Activated T-cell treated with anti-CD3 and anti-CD28 coated beads, Interleukin-2, amount 50 U/mL, for 1 hour (primary cell): Measurements from ENCODE around the gene ACOX1.

ENCODE experiments used
- DNase-seq: peaks from one replicate; pipeline ENCODE4 v3.0.0-alpha.2; 2020

The ACOX1 gene

DNA sequence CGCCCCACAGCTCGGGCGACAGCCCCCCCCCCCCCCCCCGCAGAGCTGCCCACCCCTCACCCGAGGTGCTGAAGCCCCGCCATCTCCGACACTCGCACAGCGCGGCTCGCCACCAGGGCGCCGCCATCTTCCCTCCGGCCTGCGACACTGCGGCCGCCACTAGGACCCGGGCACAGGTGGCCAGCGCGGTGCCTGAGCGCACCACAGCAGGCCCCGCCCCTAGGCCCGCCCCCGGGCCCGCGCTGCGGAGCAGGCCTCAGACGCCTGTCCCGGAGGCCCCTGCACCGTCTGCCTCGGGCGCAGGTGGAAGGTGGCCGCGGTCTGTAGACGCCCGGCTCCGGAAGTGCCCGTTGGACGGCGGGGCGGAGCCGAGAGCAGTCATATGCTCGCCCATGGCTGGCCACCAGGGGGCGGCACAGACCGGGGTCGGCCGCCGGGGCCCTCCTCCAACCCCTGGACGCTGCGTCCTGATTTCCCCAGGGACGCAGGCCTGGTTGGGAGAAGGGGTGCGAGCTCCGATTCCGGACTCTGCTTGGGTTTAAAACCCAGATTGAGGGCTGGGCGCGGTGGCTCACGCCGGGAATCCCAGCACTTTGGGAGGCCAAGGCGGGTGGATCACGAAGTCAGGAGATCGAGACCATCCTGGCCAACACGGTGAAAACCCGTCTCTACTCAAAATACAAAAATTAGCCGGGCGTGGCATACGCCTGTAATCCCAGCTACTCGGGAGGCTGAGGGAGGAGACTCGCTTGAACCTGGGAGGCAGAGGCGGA, 74.0 kb downstream of the ACOX1 start, which contains the start of gene MRPL38:
Gene MRPL38, minus strand, starts transcription at position 136 of the 773 bp plus-strand sequence. Its CDS starts 9 bp downstream, at position 127.
- DNase-seq: peak; percentile 98

GRCh38 chr17:75902406-75902805, 76.6 kb downstream of the ACOX1 start:
- DNase-seq: no peak

- no peak for DNase-seq
These were observed 77.2 kb downstream of the ACOX1 start for GRCh38 chr17:75901727-75902126.

DNA sequence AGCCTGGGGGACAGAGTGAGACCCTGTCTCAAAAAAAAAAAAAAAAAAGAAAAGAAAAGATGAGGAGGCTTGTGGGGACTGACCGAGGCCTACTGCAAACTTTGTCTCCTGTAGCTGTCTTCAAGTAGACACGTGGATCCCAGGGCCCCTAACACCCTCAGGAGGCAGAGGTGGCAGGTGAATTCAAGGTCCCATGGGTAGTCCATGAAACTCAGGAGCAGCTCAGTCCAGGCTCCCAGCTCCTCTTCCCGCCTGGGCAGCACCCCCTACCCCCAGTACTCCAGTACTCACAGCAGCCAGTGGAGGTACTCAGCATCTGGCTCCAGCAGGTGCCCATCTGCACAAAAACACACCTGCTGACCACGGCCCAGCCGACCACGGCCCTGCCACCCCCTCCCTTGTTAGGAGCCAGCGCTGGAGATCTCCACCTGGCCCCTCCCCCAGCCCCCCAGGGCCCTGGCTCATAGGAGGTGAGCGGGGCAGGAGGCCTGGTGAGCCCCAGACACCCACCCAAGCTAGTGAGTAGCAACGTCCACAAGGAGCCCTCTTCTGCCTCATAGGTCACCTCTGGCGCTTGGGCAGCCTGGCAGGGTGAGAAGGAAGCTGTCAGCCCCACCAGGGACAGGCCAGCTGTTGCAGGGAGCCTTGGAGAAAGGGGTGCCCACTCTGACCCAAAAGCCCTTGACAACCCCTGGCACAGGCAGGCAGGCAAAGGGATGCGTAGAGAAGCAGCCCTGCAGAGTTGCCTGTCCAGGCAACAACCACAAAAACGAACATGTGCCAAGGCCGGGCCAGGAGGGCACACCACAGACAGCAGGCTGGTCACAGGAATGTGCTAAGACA, 78.1 kb downstream of the ACOX1 start:
- DNase-seq: no peak

DNA sequence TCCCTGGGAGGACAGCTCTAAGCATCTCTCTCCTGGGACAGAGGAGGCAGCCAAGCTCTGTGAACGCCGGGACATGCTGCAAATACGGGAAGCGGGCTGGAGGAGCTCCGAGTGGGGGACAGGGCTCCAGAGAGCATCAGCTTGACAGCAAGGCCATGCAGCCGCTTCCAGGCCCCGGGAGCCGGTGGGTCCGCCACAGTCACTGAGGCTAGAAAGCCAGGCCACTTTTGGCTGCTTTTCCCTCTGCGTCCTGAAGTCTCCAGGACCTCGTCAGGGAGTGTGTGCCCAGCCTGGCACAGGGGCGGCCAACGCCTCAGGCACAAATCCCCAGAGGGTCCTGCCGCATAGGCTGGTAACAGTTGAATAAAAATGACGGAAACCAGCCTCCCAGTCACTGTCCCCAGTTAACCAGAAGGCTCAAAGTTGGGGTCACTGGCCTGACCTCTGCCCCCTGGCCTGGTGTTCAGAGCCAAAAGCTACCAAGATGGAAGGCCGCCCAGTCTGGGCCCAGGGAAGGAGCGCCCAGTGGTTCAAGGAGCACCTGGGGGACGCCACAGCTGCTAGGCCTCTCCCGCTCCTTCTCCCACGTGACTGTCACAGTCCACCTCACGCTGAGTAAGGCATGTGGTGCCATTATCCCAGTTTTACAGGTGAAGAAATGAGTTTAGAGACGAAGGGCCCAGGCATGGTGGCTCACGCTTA, 79.0 kb downstream of the ACOX1 start:
- DNase-seq: no peak

- no peak for DNase-seq
These were observed 79.6 kb downstream of the ACOX1 start for GRCh38 chr17:75899353-75899752.

GRCh38 chr17:75898791-75899190, 80.2 kb downstream of the ACOX1 start:
- DNase-seq: no peak

- no peak for DNase-seq
These were observed 80.9 kb downstream of the ACOX1 start for GRCh38 chr17:75898065-75898464.

DNA sequence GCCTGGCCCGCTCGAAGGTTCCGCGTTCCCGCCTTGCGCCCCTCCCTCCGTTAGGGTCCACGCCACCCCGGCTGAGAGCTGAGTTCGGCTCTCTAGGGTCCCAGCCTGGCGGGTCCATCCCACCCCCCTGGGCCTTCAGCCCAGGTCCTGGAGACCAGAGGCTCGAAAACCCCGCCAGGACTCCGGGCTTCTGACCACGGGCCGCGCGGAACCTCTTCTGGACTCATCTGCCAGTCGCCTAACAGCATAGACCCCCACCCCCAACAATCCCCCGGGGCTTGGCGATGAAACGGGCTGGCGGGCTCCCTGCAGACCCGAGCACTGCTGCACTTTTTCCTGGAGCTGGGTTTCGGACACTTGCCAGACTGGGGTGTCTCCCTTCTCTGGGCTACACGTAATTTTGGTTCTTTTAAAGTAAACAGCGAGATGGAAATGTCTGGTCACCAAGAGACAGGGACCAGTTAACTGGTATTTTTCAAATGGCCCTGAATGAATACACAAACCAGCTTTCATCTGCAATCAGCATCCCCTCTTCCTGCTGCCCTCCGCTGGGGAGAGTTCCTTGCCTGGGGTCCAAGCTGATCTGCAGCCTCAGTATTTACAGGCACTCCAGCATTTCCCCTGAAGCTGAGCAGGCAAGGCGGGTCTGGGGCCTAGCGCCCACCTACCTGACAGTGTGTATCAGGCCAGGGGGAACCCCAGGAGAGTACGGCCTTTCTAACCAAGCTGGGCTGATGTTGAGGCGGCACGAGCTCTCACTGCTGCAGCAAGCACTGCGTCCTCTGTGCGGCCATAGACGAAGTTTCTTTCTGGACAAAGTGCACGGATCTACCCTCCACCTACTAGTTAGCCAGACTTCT, 81.6 kb downstream of the ACOX1 start:
- DNase-seq: no peak

GRCh38 chr17:75896415-75897159, 82.4 kb downstream of the ACOX1 start, which contains the start of gene TRIM65:
Gene TRIM65 (minus strand): TSS chr17:75896951. CDS start chr17:75896937, 14 bp downstream.
- DNase-seq: peak; percentile 88

DNA sequence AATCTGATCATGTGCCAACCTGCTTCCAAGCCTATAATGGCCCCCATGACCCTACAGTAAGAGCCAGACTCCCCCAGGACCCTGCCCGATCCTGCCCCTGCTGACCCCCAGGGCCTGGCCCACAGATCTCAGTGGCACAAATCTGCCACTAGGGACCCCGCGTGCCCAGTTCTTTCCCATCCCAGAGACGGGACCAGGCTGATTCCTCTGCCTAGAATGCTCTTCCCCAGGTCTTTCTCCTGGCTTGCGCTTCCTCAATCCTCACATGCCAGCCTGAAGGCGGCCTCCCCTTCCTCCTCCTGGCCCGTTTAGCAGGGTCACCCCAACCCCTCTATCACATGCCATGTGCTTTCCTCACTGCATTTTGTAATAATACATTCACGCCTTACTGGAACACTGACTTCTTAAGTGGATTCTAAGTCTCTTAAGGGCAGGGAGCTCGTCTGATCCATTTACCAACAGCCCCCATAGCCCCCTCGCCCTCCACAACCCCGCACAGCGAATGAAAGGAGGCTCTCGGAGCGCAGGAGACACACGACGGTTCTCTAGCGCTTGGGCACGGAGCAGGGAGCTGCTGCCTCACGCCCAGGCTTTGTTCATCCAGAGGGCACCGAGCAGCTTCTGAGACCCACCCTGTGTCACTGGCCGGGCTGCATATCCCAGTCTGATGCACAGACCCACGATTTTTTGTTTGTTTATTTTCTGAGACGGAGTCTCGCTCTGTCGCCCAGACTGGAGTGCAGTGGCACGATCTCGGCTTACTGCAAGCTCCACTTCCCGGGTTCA, 83.4 kb downstream of the ACOX1 start:
- DNase-seq: no peak

DNA sequence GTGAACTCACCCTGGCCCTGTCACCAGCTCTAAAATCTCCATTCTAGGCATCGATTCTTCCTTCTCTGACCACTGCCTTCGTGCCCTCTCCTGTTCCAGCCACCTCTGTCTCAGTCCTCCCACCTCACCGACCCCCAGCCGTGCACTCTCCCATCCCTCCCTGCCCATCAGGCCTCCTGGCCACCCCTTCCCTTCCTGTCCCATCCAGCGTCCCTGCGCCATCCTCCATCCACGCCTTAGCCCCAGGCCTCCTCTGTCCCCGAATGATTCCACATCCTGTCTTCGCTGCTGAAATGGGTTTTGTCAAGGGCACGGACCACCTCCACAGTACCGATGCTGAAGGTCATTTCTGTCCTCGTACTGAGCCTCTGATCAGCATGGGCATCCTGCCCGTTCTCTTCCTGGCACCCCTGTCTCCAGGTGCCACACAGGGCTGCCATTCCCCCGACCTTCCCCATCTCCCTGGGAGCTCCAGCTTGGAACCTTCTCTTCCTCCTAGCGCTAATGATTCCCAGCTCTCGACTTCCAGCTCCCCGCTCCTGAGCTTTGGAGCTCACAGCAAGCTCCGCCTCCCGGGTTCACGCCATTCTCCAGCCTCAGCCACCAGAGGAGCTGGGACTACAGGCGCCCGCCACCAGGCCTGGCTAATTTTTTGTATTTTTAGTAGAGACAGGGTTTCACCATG, 84.8 kb downstream of the ACOX1 start:
- DNase-seq: no peak

GRCh38 chr17:75893305-75894048, 85.5 kb downstream of the ACOX1 start:
- DNase-seq: no peak

DNA sequence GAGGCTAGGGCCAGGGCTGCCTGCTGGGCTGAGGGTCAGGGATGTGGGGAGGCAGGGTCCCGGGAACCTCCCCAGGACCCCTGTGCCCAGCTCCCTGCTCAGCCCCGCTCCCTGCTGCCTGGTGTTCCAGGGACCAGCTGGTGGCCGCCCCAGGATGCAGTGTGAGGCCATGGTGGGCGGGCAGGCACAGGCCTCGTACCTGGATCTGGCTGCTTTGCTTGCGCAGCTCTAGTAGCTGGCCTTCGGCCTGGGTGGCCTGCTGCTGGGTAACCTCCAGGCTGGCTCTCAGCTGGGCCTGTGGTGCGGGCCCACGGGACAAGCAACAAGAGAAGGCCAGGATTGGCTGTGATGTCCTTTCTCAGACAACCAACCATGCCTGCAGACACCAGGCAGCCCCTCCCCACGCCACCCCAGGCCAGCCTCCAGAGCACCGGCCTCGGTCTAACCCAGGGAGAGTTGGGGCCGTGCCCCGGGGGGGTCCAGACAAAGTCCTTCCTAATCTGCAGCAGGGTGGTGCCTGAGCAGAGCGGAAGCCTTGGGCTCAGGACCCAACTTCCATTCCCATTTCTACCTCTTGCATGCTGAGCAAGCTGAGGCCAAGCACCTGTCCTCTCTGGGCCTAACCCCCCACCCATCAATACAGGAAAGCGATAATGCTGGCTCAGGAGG, 86.3 kb downstream of the ACOX1 start:
- DNase-seq: no peak

- DNase-seq: no peak
These were observed 87.1 kb downstream of the ACOX1 start for GRCh38 chr17:75891605-75892555.
